GM20431 (cell line): Measurements from ENCODE around the gene BYSL.

ENCODE experiments used
- in situ Hi-C: fragments of 300-500 bp; cut with MseI, MboI; formaldehyde crosslinking; loops from one replicate; pipeline ENCODE4 v1.15.0; 2020; ENCODE audit warnings: low sequenced_read_pairs; ENCODE audit not compliant: unreplicated experiment

BYSL gene

GRCh38 chr6:41970436-41970846, 49.1 kb downstream of the BYSL start:
- in situ Hi-C loops = no loop called here

GRCh38 chr6:41972826-41973225, 51.5 kb downstream of the BYSL start:
- in situ Hi-C loops = no loop called here

- in situ Hi-C loops = no loop called here
These were observed 53.1 kb downstream of the BYSL start for GRCh38 chr6:41974281-41974825.

- in situ Hi-C loops = no loop called here
These were observed 54.0 kb downstream of the BYSL start for GRCh38 chr6:41975276-41975675.

GRCh38 chr6:41976794-41977484, 55.6 kb downstream of the BYSL start:
- in situ Hi-C loops = no loop called here
